ENCODE results near the gene TMEM131.
"Not testable (repeated sequence)": the region's sequence is repeated elsewhere in the genome, so short reads cannot be mapped to it uniquely, and the experiment has no call there.

TMEM131 gene

DNA sequence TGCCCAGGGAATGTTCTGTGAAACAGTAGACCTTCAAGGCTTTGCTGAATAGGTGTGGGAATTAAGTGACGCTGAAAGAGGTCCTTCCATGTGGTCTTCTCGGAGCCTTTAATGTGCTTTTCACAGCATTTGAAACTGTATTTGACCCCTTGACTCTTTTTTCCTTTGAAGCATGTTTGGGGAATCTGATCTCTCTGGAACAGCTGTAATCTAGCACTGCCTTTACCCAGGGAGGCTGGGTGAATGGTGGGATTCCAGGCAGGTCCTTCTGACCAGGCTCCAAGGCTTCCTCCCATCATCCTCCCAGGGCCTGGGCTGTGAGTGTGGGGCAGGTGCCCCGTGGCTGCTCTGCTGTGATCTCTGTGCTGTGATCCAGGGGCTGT, 278.1 kb downstream of the TMEM131 start:
- no peak for DNase-seq

- no peak for DNase-seq
Observed at GRCh38 chr2:97716695-97717612, 278.8 kb downstream of the TMEM131 start.

DNA sequence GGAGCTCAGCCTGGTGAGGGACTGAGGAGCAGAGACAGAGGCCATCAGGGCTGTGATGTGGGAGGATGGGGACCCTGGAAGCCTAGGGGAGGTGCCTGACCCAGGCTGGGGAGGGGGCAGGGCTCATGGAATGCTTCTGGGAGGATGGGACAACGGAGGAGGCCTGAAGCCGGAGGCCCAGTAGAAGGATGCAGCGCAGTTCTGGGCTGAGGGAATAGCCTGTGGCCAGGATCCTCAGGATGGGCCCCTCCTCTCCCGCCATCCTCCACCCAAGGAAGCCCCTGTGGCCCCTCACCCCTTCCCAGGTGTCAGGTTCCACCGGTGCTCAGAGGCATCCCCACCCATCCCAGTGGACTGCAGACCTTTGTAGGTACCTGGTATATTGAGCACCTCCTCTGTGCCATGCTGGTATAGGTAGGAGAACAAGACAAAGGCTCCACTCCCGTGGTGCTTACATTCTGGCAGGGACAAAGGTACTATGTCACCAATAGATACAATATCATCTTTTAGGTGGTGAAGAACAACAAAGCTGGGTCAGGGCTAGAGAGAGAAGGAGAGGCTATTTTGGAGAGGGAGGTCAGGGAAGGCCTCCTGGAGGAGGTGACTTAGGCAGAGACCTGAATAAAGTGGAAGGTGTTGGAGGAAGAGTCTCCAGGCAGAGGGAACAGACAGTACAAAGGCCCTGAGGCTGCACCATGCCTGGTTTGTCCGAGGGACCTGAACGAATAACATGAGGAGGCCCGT, 279.6 kb downstream of the TMEM131 start:
- DNase-seq = no peak

DNA sequence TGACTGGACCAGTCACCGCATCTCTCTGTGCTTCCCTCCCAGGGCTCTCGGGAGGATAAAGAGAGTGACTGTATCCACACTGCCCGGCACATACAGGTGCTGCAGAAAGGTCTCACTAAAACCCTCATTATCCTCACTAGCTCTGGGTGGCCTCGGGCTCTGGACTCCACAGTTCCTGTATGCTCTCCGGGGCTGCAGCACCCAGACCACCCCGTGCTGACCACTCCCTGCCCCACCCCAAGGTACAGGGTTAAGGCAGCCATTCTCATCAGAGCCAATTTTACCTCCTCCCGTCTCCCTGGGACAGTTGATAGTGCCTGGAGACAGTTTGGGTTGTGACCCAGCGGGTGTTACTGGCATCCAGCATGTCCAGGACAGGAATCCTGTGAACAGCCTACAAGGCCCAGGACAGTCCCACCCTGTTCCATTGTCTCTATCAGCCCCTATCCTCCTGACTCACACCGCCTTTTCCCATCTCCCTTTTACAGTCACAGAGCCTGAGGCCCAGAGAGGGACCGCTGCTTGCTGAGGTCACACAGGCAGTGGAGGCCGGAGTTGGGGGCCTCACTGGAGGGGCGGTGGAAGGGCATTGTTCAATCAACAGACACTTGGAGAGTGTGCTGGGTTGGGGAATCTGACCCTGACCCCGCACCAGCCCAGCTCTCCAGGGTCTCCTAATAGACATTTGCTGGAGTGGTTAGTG, 280.6 kb downstream of the TMEM131 start:
- DNase-seq = no peak

- DNase-seq = no peak
Observed at GRCh38 chr2:97714084-97714949, 281.4 kb downstream of the TMEM131 start.

- DNase-seq = no peak
Observed at GRCh38 chr2:97713296-97714083, 282.3 kb downstream of the TMEM131 start, which contains the start of gene ZAP70. Gene ZAP70 (plus strand): TSS chr2:97713576. CDS start chr2:97724037, 10,461 bp downstream.

- DNase-seq = no peak
Observed at GRCh38 chr2:97712693-97713295, 283.0 kb downstream of the TMEM131 start.

DNA sequence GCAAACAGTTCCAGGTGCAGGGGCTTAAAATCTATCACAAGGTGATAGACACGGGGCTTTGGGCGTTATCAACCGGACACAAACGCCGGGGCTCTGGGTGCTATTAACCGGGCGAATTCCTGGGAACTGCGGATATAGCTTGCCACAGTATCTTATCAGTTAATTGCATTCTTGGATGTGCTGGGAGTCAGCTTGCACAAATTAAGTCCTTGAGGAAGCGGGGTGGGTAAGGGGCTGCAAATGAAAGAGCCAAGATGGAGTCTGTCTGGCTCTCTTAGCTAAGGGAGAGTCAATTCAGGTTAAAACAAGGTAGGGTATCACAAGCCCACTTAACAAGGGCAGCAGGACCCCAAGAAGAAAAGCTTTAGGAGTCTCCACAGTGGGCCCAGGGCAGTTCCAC, 283.6 kb downstream of the TMEM131 start:
- DNase-seq = not testable (repeated sequence)

- DNase-seq = no peak
Observed at GRCh38 chr2:97711394-97711711, 284.4 kb downstream of the TMEM131 start.

- DNase-seq = no peak
Observed at GRCh38 chr2:97708608-97709007, 287.1 kb downstream of the TMEM131 start.

- DNase-seq = no peak
Observed at GRCh38 chr2:97708048-97708380, 287.7 kb downstream of the TMEM131 start.

DNA sequence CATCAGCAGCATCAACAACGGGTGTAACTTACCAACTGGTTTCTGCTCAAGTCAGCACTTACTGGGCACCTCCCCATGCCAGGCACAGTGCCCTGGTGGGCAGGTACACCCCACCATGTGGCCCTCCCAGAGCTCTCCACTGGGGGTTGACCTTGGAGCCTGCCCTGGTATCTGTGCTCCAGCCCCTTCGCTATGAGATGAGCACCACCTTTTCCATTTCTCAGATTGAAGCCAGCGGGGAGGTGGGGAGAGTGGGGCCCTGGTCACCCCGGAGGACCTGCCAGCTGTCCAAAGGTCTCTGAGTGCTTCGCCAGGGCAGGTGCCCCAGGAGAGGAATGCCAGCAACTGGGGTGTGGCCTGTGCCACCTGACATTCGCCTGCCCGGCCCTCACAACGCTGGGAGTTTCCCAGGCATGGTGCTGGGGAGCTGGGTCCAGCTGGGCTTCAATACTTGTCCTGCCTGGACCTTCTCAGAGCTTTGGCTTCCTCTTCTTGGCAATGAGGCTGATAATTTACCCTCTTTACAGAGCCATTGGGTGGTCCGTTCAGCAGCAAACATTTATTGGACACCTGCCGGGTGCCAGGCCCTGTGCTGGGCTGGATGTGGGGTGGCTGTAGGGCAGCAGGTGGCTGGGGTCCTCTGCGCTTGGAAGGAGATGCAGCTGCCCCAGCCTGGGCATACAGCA, 288.2 kb downstream of the TMEM131 start:
- DNase-seq = no peak

DNA sequence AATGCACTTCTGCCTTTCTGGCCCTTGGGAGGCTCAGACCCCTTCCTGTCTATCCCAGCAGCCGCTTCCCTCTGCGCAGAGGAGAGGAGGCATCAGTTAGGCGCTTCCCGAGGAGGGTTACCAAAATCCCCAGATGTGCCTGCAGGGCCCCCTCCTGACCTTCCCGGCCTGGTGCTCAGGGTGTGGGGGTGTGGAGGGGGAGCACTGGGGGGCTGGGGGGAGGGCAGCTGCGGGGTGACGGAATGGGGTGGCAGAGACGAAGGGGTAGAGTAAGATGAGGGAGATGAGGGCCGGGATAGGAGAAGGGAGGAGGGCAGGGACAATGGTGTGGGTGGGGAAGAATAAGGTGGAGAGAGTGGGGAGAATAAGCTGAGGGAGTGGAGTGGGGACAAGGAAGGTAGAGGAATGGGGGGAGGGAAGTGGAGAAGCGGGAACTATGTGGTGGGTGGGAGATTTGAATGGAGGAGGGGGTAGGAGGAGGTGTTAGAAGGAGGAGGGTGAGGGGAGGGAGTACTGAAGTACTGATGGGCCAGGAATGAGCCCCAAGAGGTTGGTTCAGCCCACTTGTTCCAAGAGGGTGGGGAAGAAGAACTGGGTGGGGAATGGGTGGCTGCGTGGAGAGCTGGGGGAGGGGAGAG, 288.9 kb downstream of the TMEM131 start:
- DNase-seq = no peak
